Keratinocyte (primary cell): ENCODE data around the gene CHIT1. TPM values are rescaled to one million over a fixed set of nuclear protein-coding genes. Genes with fewer than 3 reads are reported as not detected.

ENCODE experiments used
- DNase-seq: peaks from one replicate; pipeline ENCODE4 v3.0.0-alpha.2; 2011; ENCODE audit warnings: low read depth, missing footprints, low spot score
- FAIRE-seq: peaks from 2 replicates; lab custom pipeline; 2011; peaks lifted over from hg19 to GRCh38; lab: Jason Lieb, UNC
- H2AFZ ChIP-seq: 2 replicates; pipeline ENCODE4 v1.6.0; 2012; ENCODE audit warnings: low read length, control low read depth, inconsistent platforms; ENCODE audit not compliant: control insufficient read depth
- H3K27ac ChIP-seq: 2 replicates; pipeline ENCODE4 v1.5.1; 2011; ENCODE audit warnings: low read length; ENCODE audit not compliant: control insufficient read depth, insufficient read depth
- H3K27me3 ChIP-seq: 3 replicates; pipeline ENCODE4 v1.6.0; 2011; ENCODE audit warnings: low read length; ENCODE audit not compliant: control insufficient read depth, insufficient read depth; ENCODE audit errors: extremely low read depth
- H3K36me3 ChIP-seq, 2 experiments: 2 replicates in 1 of 2; 3 replicates in 1 of 2; pipeline ENCODE4 v1.5.1; 2011; ENCODE audit warnings: low read length in 2 of 2, mild to moderate bottlenecking in 1 of 2; ENCODE audit not compliant: control insufficient read depth in 2 of 2, insufficient read depth in 2 of 2; ENCODE audit errors: extremely low read depth in 1 of 2
- H3K4me1 ChIP-seq: 3 replicates; pipeline ENCODE4 v1.5.1; 2011; ENCODE audit warnings: low read length; ENCODE audit not compliant: control insufficient read depth, insufficient read depth; ENCODE audit errors: extremely low read depth
- H3K4me2 ChIP-seq: 3 replicates; pipeline ENCODE4 v1.6.0; 2011; ENCODE audit warnings: low read depth, low read length; ENCODE audit not compliant: control insufficient read depth, insufficient read depth; ENCODE audit errors: extremely low read depth
- H3K4me3 ChIP-seq, 3 experiments: fragments of 200-600 bp in 1 of 3; sonication (generic) in 1 of 3; 2 replicates in 2 of 3; 3 replicates in 1 of 3; pipeline ENCODE4 v1.5.1; 2011 to 2016; ENCODE audit warnings: low read length in 3 of 3, mild to moderate bottlenecking in 3 of 3, control low read depth in 2 of 3, inconsistent platforms in 1 of 3, low read depth in 1 of 3, mixed read lengths in 1 of 3, mixed run types in 1 of 3, moderate library complexity in 1 of 3; ENCODE audit not compliant: control insufficient read depth in 2 of 3, insufficient read depth in 2 of 3; ENCODE audit errors: extremely low read depth in 1 of 3
- H3K79me2 ChIP-seq: 2 replicates; pipeline ENCODE4 v1.6.0; 2012; ENCODE audit warnings: low read length; ENCODE audit not compliant: control insufficient read depth, insufficient read depth
- H3K9ac ChIP-seq: 3 replicates; pipeline ENCODE4 v1.6.0; 2011; ENCODE audit warnings: low read length; ENCODE audit not compliant: control insufficient read depth, insufficient read depth; ENCODE audit errors: extremely low read depth
- H3K9me1 ChIP-seq: 3 replicates; pipeline ENCODE4 v1.6.0; 2011; ENCODE audit warnings: low read length; ENCODE audit not compliant: control insufficient read depth, insufficient read depth; ENCODE audit errors: extremely low read depth
- H3K9me3 ChIP-seq: 2 replicates; pipeline ENCODE4 v1.5.1; 2012; ENCODE audit warnings: low read depth, low read length; ENCODE audit not compliant: control insufficient read depth
- H4K20me1 ChIP-seq: 3 replicates; pipeline ENCODE4 v1.6.0; 2011; ENCODE audit warnings: low read length; ENCODE audit not compliant: control insufficient read depth, insufficient read depth; ENCODE audit errors: extremely low read depth
- CTCF ChIP-seq, 3 experiments: IDR thresholded peaks in 1 of 3; conservative IDR thresholded peaks in 1 of 3; optimal IDR thresholded peaks in 1 of 3; 2 replicates in 2 of 3; 3 replicates in 1 of 3; pipeline versions ENCODE3 to v1.5.1; 2011; ENCODE audit warnings: low read length in 3 of 3, mild to moderate bottlenecking in 3 of 3, moderate library complexity in 2 of 3, control low read depth in 1 of 3, inconsistent platforms in 1 of 3; ENCODE audit not compliant: insufficient read depth in 2 of 3; ENCODE audit errors: extremely low read depth in 1 of 3
- EZH2 ChIP-seq: IDR thresholded peaks from one replicate; pipeline ENCODE4 v1.6.1; 2012; ENCODE audit warnings: inconsistent platforms, mild to moderate bottlenecking, low read length, moderate library complexity
- dilution Hi-C: fragments of 300-500 bp; cut with MboI; formaldehyde crosslinking; loops from one replicate; pipeline ENCODE4 v1.7.0; 2020; ENCODE audit warnings: low sequenced_read_pairs; ENCODE audit not compliant: extremely low pct_ligation_motif_present
- polyA plus RNA-seq, 5 experiments: library from polyadenylated mRNA; depleted of rRNA in 3 of 5; stranded (reverse) in 3 of 5; stranded (forward) in 1 of 5; unstranded in 1 of 5; fragments of >200 nt; gene quantifications; 1 replicate in 1 of 5; 2 replicates in 3 of 5; 3 replicates in 1 of 5; pipeline versions ENCODE4 v1.2.1 to v1.2.3, GENCODE V29; 2011 to 2012; ENCODE audit warnings: missing spikeins in 2 of 5, low read depth in 1 of 5, low replicate concordance in 1 of 5

Gene CHIT1
- polyA plus RNA-seq, 1 donor (not counting 4 experiments of a cell fraction or from before 2014, with no cell fraction given) = not detected

GRCh38 chr1:203189951-203190352, 39.5 kb downstream of the CHIT1 start:
- Histone ChIP-seq H3K79me2 (no peaks in the 10 kb centered on the region), H2AFZ (no peak overlapping the region), H3K27ac (no peak overlapping the region), H3K27me3 (no peaks in the 10 kb centered on the region), H3K9me1 (no peaks in the 10 kb centered on the region), H3K9me3 (no peaks in the 10 kb centered on the region), H3K4me2 (no peak overlapping the region), H3K9ac (no peak overlapping the region), H3K36me3 (no peaks in the 10 kb centered on the region), H3K4me3 (no peak overlapping the region), H3K4me1 (no peaks in the 10 kb centered on the region), H4K20me1 (no peaks in the 10 kb centered on the region)
- dilution Hi-C loops = no loop called here
- no peak for DNase-seq
- no peak for TF ChIP-seq EZH2
- TF ChIP-seq CTCF (optimal IDR thresholded peaks at IDR 0.05 in 1 of 3, IDR thresholded peaks at IDR 0.05 in 1 of 3, conservative IDR thresholded peaks at IDR 0.05 in 1 of 3; ENCODE audit: extremely low read depth in 1 of 3, insufficient read depth in 2 of 3, low read length in 3 of 3) = no peak
- FAIRE-seq = no peak

- dilution Hi-C loops = no loop called here
- no peak overlapping the region for H3K27ac ChIP-seq
- FAIRE-seq = no peak
These were observed 40.7 kb downstream of the CHIT1 start for GRCh38 chr1:203188686-203189232.

More at GRCh38 chr1:203188686-203189232, 40.7 kb downstream of the CHIT1 start:
- no peak overlapping the region for H3K4me3 ChIP-seq
- no peaks in the 10 kb centered on the region for H3K9me3 ChIP-seq
- no peaks in the 10 kb centered on the region for H3K79me2 ChIP-seq
- H3K4me2 ChIP-seq = no peak overlapping the region
- no peaks in the 10 kb centered on the region for H3K27me3 ChIP-seq
- no peaks in the 10 kb centered on the region for H3K4me1 ChIP-seq
- no peak for DNase-seq
- no peaks in the 10 kb centered on the region for H3K36me3 ChIP-seq
- H2AFZ ChIP-seq = no peak overlapping the region
- TF ChIP-seq CTCF (optimal IDR thresholded peaks at IDR 0.05 in 1 of 3, IDR thresholded peaks at IDR 0.05 in 1 of 3, conservative IDR thresholded peaks at IDR 0.05 in 1 of 3; ENCODE audit: extremely low read depth in 1 of 3, insufficient read depth in 2 of 3, low read length in 3 of 3) (no peak), EZH2 (no peak)
- H4K20me1 ChIP-seq = no peaks in the 10 kb centered on the region
- H3K9me1 ChIP-seq = no peaks in the 10 kb centered on the region
- no peak overlapping the region for H3K9ac ChIP-seq
